ENCODE results near the gene RTL1.

The RTL1 gene

GRCh38 chr14:100845341-100845740 is 58.2 kb downstream of the RTL1 start:
- no peak for DNase-seq

DNA sequence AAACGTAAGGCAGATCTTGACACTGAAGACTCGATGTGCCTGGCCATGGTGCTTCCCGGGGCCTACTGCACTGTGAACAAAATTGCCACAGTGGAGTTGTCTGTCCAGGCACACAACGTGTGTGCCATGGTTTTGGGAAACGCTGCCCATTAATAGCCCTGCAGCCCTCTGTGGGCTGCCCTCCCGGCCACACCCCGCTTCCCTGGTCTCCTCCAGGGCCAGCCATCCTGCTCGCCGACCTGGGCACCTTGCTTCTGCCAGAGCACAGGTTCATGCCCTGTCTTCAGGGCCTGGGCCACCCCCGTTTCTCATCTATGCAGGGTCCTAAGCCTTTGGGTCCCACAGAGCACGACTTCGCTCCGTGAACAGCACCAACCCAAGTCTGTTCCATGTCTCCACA is 58.7 kb downstream of the RTL1 start:
- no peak for DNase-seq

DNA sequence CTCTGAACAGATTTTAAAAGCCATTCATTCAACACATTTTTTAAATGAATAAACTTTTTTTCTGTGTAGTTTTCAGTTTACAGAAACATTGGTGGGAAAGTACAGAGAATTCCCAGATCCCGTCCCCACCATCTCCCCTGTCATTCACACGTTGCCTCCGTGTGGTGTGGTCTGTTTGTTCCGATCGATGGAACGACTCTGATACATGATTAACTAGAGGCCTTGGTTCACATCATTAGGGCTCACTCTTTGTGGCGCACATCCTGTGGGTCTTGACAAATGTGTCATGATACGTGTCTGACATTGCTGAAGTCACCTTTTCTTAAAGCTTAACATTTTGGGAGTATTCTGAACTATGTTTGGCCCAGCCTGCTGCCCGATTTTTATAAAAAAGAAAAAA is 59.1 kb downstream of the RTL1 start:
- no peak for DNase-seq

DNA sequence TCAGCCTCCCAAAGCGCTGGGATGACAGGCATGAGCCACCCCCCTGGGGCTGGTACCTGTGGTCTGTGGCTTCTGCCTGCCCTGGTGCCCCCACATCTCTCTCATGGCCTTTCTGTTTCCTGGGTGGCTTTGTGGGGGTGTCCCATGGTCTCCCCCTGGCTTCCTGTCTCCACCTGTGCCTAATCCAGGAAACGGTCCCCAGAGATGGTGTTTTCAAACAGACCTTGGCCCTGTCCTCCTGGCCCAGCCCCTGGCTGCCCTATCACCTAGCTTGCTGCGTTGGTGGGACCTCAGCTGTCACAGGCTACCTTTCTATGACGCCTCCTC is 59.5 kb downstream of the RTL1 start:
- DNase-seq, result no peak

DNA sequence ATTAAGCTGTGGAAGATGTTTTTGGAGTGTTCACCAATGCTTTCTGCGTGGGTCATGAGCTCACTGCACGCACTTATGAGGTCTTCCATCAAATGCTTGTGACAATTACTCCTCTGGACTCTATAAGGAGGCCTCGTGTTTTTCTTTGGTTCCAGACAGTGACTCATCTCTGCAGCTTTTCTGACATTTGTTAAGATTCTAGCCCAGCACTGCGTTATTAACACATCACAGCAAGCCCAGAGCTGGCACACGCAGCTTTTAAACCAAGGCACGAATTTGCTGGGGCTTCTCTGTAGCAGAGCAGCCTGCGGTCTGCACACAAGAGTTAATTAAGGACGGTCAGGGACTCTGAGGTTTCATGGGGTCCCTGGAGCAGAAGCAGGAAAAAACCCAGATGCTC is 60.7 kb downstream of the RTL1 start:
- no peak for DNase-seq

DNA sequence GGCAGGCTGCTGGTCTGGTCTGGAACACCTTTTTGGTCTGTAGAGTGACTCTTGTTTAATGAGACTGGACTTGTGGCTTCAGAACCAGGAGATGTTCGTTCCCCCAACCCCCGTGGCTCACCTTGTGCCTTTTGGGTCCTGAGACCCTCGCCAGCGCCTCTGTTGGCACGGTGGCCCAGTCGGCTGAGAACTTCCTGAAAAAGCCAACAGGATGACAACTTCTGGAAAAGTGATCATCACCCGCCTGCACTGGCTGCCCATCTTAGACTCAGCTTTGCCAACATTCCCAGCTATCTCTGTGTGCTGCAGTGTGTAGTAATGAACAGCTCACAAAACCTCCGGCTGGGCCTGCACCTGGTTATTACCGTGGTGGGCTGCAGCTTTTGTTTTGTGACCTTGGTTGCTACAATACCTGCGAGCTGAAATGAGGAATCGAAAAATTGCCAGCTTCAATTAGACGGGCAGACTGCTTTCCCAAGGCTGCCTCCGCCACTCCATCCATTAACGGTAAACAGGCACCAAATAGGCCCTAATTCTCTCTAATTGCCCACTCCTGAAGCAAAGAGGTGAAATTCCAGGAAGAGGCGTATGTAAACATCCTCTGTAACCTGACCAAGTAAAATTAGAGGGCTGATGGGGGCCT is 61.6 kb downstream of the RTL1 start:
- DNase-seq, result no peak

- no peak for DNase-seq
These were observed 62.3 kb downstream of the RTL1 start for GRCh38 chr14:100841066-100841760.

DNA sequence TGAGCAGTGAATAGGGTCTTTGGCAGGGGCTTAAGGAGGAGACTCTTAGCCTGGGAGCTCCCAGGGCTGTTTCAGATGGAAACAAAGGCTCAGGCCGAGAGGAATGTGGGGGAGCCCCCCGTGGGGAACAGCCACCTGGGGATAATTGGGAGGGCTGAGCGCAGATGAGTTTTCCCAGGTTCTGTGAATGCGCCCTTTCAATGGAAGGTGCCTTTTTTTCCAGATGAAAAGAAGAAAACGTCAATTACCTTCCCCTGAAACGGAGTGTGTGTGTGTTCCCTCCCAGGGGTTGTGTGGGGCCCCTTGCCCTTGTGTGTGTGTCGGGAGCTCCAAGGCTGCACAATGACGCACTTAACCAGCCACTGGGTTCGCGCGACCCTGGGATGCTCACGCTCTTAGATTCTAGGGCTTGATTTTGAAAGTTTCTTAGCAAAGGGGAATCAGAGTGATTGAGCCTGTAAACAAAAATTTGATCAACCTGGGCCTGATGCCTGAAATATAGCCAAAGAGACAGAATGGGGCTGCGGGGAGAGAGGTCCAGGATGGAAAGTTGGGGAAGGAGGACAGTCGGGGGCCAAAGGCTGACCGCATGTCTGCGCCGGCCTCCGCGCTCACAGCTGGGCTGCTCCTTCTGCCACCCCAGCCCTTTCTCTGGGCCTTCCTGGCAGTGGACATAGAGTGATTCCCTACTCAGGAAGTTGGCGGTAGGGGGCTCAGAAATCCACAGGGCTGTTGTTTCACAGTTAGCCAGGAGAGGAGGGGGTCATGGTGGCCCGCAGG is 63.0 kb downstream of the RTL1 start:
- DNase-seq, result no peak

DNA sequence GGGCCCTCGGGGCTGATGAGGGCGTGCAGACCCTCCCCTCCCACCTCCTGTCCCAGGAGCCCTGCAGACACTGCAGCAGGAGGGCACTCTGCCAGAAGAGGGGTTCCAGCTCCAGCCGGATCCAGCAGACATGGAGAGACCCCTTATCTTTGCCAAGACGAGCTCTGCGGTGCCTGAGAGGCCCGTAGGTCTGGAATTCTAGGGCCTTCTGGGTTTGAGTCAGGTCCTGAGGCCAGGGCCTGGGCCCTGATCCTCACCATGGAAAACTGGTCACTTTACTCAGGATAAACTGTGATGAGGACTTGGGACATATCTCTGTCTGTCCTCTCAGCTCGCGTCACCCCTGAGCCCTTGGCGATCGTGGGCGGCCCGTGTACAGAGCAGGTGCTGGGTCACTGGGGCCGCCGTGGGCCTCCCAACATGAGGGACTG is 63.8 kb downstream of the RTL1 start:
- no peak for DNase-seq

DNA sequence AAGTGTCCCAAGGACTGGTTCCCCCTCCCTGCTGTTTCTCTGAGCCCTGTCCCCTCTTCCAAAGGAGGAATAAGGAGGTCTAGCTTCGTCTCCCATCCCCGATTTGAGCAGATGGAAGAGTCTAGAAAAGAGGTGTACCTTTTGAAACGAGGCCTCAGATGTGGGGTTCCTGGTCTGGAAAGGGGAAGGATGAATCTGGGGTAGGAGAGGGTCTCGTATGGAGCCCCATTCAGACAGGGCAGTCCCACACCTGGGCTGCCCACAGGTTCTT is 64.3 kb downstream of the RTL1 start:
- DNase-seq, result no peak

GRCh38 chr14:100838493-100839314 is 64.8 kb downstream of the RTL1 start:
- DNase-seq, result no peak

DNA sequence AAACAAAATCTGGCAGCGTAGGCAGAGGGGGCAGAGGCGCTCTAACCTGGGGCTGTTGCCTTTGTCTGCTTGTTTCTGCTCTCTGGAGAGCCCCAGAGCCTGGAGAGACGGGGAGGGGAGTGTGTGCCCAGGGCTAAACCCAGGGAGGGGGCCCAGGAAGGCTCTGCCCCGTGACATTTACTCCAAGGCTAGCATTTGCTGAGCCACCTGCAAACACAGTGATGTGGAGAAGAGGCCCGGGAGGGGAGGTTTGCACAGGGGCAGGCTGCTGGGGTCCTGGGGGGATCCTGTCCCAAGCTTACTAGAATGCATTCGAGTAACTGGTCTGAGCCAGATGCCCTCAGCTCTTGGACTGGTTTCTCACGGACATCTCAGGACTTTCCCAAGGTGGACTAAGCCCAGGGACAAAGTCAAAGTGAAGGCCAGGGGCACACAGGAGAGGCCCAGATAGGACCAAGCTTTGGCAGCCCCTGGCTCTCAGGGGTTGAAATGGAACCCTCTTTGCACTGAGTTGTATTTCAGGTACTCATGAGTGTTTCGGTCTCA is 65.6 kb downstream of the RTL1 start:
- DNase-seq, result no peak

GRCh38 chr14:100836941-100837804 is 66.3 kb downstream of the RTL1 start:
- DNase-seq, result no peak

DNA sequence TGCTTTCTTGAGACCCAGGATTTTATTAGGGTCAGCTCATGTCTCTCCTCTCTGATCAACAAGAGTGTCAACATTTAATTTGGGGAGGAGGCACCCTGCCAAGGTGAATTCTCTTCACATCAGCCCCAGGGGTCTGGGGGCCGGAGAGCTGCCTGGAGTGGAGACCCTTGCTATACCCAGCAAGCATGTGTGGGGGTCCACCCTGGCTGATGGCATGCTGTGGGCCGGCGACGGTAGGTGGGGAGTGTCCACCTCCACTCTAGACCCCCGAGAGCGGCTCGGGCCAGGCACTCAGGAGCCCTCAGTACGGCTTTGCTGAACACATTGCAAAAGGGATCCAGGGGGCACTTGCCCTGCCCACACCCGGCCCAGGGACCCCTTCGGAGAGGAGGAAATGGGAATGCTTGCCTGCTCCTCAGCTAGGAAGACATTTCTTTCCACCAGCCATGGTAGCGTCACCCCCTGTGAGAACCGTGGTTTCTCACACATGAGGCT is 67.2 kb downstream of the RTL1 start:
- DNase-seq, result no peak

DNA sequence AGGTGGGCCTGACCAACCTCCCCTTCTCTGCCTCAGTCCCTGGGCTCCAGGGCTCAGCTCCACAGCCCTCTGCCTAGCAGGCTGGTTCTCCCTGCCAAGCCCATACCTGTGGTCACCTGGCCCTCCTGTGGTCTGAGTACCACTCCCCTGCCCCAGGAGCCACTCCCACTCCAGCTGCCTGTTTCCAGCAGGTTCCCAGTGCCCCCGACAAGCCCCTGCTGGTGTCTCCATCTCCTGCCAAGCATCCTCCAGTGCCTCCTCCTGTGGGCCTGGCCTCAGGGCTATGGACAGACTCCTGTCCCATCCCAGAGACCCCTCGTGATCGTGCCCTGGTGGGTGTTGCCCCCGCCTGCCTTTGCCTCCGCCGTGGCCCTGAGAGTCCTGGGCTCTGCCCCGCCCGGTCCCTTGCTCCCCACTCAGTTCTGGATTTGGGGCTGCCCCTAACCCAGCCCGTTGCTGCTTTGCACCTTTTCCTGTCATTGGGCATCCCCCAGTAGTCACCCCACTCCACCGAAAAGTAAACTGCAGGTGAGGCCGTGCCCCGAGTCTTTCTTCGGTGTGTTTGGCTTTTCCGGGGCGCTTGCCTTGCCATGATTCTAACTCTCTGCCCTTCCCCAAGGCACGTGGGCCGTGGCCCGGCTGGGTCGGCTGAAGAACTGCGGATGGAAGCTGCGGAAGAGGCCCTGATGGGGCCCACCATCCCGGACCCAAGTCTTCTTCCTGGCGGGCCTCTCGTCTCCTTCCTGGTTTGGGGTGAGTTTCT is 67.8 kb downstream of the RTL1 start:
- DNase-seq, result no peak

DNA sequence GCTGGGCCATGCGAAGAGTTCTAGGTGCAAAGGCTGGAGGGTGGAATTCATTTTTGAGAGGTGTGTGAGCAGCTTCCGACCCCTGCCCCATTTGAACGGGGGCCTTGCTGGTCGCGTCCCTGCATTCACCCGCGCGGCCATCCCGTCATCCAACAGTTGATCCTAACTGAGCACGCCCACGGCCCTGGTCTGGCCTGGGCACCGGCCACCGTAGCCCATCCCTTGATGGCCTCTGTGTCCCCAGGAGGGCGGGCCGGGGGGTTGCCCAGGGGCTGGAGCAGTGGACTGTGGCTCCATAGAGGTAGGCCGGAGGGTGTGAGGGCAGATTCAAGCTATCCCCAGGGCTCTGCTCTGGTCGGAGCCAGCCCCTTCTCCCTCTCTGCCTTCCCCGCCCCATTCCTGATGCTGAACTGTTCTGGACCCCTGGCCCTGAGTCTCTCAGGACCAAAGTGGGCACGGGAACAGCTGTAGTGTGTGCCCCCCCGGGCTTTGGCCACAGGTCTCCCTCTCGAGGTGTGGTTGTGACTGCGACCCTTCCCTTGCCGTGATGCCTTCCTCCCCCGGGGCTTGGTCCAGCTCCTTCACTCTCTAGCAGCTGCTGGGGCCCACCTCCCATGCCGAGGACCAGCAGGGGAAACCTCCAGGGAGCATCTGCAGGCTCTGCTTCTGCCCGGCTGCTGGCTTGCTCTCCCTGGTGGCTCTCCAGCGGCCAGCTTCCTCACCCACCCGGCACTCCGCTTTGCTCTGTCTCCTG is 68.6 kb downstream of the RTL1 start:
- no peak for DNase-seq

- no peak for DNase-seq
These were observed 69.3 kb downstream of the RTL1 start for GRCh38 chr14:100834082-100834793.

GRCh38 chr14:100832311-100832960 is 71.1 kb downstream of the RTL1 start:
- DNase-seq, result no peak

DNA sequence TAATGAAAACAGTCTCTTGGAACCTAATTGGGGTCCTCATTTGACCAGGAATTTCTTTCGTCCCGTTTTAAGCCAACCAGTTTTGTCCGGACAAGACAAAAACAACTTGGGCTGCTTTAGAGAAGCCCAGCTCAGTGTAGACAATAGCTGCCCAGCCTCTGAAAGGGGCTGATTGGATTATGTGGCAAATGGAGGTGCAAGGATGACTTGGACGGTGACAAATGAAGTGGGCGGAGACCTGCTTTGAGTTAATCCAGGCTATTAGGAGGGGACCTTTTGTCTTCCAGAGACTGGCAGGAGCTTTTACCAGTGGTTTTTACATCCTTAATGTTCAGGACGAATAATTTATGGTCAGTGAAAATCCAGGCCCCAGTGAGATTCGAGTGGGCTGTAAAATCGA is 72.8 kb downstream of the RTL1 start:
- no peak for DNase-seq
